SK-N-SH treated with all-trans-retinoic acid at 6 μM for 48 hours (cell line): ENCODE results near the gene ACTL8.

ENCODE experiments used
- OSR1 ChIP-seq: fragments of 250-450 bp; sonication (Bioruptor Pico); IDR thresholded peaks from 2 replicates; pipeline ENCODE4 v1.8.0; 2022; ENCODE audit warnings: moderate library complexity, mild to moderate bottlenecking, inconsistent platforms
- RARB ChIP-seq: fragments of 250-450 bp; sonication (Bioruptor Pico); IDR thresholded peaks from 2 replicates; pipeline ENCODE4 v1.8.0; 2021; ENCODE audit warnings: mild to moderate bottlenecking, moderate library complexity
- ZFP30 ChIP-seq: fragments of 450-650 bp; formaldehyde crosslinking; IDR thresholded peaks from 2 replicates; pipeline ENCODE4 v1.5.0; 2022; ENCODE audit warnings: mild to moderate bottlenecking, moderate library complexity
- ZNF8 ChIP-seq: fragments of 450-650 bp; formaldehyde crosslinking; IDR thresholded peaks from 2 replicates; pipeline ENCODE4 v1.5.0; 2020; ENCODE audit warnings: mild to moderate bottlenecking, moderate library complexity
- TF ChIP-seq, protein P1 (sequence below): fragments of 250-450 bp; sonication (Bioruptor Pico); IDR thresholded peaks from 2 replicates; pipeline ENCODE4 v1.8.0; 2020; ENCODE audit warnings: mild to moderate bottlenecking, moderate library complexity, borderline replicate concordance

DNA sequence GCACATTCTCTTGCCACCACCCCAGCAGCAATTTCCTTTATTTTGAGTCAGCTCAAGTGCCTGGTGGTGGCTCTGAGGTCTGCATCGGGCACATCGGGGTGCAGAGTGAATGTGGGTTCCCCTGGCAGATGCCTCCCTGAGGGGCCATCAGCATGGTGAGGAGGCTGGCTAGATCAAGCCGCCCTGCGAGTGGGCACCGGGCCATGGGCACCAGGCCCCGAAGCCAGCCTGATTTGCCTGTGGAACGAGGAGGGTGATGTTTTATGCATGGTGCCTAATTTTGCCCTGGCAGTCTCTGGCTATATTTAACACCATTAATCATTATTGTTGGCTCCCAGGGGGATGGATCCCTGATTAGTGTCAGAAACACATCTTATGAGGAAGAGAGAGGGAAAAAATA lies 36.3 kb downstream of the ACTL8 start:
- TF ChIP-seq ZNF8 (CRISPR knock-in tag) (no peak), OSR1 (CRISPR knock-in tag) (no peak), ZFP30 (CRISPR knock-in tag) (no peak), RARB (CRISPR knock-in tag) (no peak)
- TF ChIP-seq, protein P1, sequence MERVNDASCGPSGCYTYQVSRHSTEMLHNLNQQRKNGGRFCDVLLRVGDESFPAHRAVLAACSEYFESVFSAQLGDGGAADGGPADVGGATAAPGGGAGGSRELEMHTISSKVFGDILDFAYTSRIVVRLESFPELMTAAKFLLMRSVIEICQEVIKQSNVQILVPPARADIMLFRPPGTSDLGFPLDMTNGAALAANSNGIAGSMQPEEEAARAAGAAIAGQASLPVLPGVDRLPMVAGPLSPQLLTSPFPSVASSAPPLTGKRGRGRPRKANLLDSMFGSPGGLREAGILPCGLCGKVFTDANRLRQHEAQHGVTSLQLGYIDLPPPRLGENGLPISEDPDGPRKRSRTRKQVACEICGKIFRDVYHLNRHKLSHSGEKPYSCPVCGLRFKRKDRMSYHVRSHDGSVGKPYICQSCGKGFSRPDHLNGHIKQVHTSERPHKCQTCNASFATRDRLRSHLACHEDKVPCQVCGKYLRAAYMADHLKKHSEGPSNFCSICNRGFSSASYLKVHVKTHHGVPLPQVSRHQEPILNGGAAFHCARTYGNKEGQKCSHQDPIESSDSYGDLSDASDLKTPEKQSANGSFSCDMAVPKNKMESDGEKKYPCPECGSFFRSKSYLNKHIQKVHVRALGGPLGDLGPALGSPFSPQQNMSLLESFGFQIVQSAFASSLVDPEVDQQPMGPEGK (CRISPR knock-in tag), result no peak
